BE2C (cell line): Measurements from ENCODE around the gene MUSTN1. TPM values are rescaled to one million over a fixed set of nuclear protein-coding genes. Genes with fewer than 3 reads are reported as not detected.

Experiments used
- DNase-seq: peaks from one replicate; pipeline ENCODE4 v3.0.0-alpha.2; 2020
- H3K27me3 ChIP-seq: fragments of 250-450 bp; sonication (Bioruptor Pico); 2 replicates; pipeline ENCODE4 v1.5.1; 2020; ENCODE audit warnings: mild to moderate bottlenecking
- H3K36me3 ChIP-seq: fragments of 250-450 bp; sonication (Bioruptor Pico); 2 replicates; pipeline ENCODE4 v1.5.1; 2020; ENCODE audit warnings: mild to moderate bottlenecking
- H3K4me1 ChIP-seq: fragments of 250-450 bp; sonication (Bioruptor Pico); 2 replicates; pipeline ENCODE4 v1.5.1; 2020
- H3K4me3 ChIP-seq: 2 replicates; pipeline ENCODE4 v1.5.1; 2011; ENCODE audit warnings: low read depth, low read length
- H3K9me3 ChIP-seq: fragments of 250-450 bp; sonication (Bioruptor Pico); 2 replicates; pipeline ENCODE4 v1.5.1; 2020
- polyA plus RNA-seq: library from polyadenylated mRNA; unstranded; fragments of >200 nt; gene quantifications from one replicate; pipeline ENCODE4 v1.2.1, GENCODE V29; 2012; ENCODE audit warnings: low read depth, missing spikeins; ENCODE audit not compliant: insufficient read length, insufficient read depth
- TF ChIP-seq, protein P1 (sequence below): IDR thresholded peaks from 2 replicates; pipeline ENCODE4 v1.5.1; 2012; ENCODE audit warnings: mild to moderate bottlenecking, low read depth, low read length

MUSTN1 gene
- not detected for polyA plus RNA-seq

DNA sequence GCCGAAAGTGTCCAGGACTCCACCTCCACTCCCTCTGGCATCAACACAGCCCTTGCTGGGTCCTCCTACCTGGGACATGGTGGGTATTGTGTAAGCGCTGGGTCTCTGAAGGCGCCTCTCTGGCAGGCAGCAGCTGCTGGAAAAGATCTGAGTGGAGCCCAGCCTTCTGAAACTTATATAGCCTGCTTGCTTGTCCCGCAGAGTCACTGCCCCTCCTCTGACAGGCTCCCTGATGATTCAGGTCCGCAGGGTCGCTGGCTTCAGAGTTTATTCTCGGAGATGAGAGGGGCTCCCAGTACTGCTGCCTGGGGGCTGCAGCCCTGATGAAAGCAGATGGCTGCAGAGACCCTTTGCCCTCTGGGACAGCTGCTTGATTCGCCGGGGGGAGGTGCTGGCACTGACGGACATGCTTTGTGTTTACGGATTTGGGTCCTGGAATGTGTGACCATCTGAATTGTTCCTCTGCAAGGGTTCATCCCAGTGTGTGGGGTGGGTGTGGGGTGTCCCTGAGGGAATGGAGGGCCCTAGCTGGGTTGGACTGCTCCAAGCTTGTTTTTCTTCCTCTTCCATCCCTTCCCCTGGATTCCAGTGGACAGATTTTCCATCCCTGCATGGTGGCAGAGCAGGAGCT, at the start of gene MUSTN1:
Gene MUSTN1 (minus strand): TSS at position 149 of the 631 bp plus-strand sequence. CDS start 71 bp downstream, at position 78.
- no peak within 1 kb of the TSS for H3K4me3 ChIP-seq
- H3K27me3 ChIP-seq, result no peaks in the 10 kb centered on the region
- H3K9me3 ChIP-seq, result no peaks in the 10 kb centered on the region
- peaks cover 6% of the 10 kb centered on the region for H3K4me1 ChIP-seq
- TF ChIP-seq, protein P1, sequence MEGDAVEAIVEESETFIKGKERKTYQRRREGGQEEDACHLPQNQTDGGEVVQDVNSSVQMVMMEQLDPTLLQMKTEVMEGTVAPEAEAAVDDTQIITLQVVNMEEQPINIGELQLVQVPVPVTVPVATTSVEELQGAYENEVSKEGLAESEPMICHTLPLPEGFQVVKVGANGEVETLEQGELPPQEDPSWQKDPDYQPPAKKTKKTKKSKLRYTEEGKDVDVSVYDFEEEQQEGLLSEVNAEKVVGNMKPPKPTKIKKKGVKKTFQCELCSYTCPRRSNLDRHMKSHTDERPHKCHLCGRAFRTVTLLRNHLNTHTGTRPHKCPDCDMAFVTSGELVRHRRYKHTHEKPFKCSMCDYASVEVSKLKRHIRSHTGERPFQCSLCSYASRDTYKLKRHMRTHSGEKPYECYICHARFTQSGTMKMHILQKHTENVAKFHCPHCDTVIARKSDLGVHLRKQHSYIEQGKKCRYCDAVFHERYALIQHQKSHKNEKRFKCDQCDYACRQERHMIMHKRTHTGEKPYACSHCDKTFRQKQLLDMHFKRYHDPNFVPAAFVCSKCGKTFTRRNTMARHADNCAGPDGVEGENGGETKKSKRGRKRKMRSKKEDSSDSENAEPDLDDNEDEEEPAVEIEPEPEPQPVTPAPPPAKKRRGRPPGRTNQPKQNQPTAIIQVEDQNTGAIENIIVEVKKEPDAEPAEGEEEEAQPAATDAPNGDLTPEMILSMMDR, result no peak
- no peaks in the 10 kb centered on the region for H3K36me3 ChIP-seq
- no peak for DNase-seq

- H3K27me3 ChIP-seq, result no peaks in the 10 kb centered on the region
Observed at GRCh38 chr3:52882377-52882776, 47.6 kb upstream of the MUSTN1 start.

DNA sequence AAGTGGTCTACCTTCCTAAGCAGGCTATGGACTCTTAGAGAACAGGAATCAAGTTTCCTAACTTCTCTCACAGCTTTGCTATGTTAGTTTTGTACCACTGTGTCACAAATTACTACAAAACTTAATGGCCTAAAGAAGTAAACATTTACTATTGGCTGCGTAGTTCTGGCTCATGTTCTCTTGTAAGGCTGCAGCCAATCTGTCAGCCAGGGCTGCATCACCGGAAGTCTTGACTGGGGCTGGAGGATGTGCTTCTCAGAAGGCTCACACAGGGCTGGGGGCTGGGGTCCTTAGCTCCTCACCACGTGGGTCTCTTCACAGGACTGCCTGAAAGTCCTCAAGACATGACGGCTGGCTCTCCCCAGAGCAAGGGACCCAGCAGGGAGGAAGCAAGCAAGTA, 47.1 kb upstream of the MUSTN1 start:
- no peaks in the 10 kb centered on the region for H3K36me3 ChIP-seq
- TF ChIP-seq, protein P1, result no peak
- no peaks in the 10 kb centered on the region for H3K4me1 ChIP-seq
- no peak for DNase-seq
- no peaks in the 10 kb centered on the region for H3K27me3 ChIP-seq
- no peaks in the 10 kb centered on the region for H3K9me3 ChIP-seq
- H3K4me3 ChIP-seq, result no peak overlapping the region

More at GRCh38 chr3:52882377-52882776, 47.6 kb upstream of the MUSTN1 start:
- H3K4me3 ChIP-seq, result no peak overlapping the region
- TF ChIP-seq, protein P1, result no peak
- no peaks in the 10 kb centered on the region for H3K36me3 ChIP-seq
- DNase-seq, result no peak
- H3K9me3 ChIP-seq, result no peaks in the 10 kb centered on the region
- no peaks in the 10 kb centered on the region for H3K4me1 ChIP-seq

- no peaks in the 10 kb centered on the region for H3K36me3 ChIP-seq
- no peak overlapping the region for H3K4me3 ChIP-seq
- no peaks in the 10 kb centered on the region for H3K27me3 ChIP-seq
- DNase-seq, result no peak
- H3K9me3 ChIP-seq, result no peaks in the 10 kb centered on the region
- TF ChIP-seq, protein P1, result no peak
- no peaks in the 10 kb centered on the region for H3K4me1 ChIP-seq
Observed at GRCh38 chr3:52880474-52880873, 45.7 kb upstream of the MUSTN1 start.

- no peak for DNase-seq
- H3K27me3 ChIP-seq, result no peaks in the 10 kb centered on the region
- no peaks in the 10 kb centered on the region for H3K9me3 ChIP-seq
- TF ChIP-seq, protein P1, result no peak
- no peaks in the 10 kb centered on the region for H3K36me3 ChIP-seq
- H3K4me1 ChIP-seq, result no peaks in the 10 kb centered on the region
- H3K4me3 ChIP-seq, result no peak overlapping the region
Observed at GRCh38 chr3:52880047-52880446, 45.2 kb upstream of the MUSTN1 start.

GRCh38 chr3:52879581-52879980, 44.8 kb upstream of the MUSTN1 start:
- no peak overlapping the region for H3K4me3 ChIP-seq
- TF ChIP-seq, protein P1, result no peak
- H3K4me1 ChIP-seq, result no peaks in the 10 kb centered on the region
- no peaks in the 10 kb centered on the region for H3K9me3 ChIP-seq
- no peaks in the 10 kb centered on the region for H3K27me3 ChIP-seq
- no peak for DNase-seq
- no peaks in the 10 kb centered on the region for H3K36me3 ChIP-seq
